Measurements from ENCODE around the gene ROR2. TPM values are rescaled to one million over a fixed set of nuclear protein-coding genes. Genes with fewer than 3 reads are reported as not detected.

Gene ROR2
- total RNA-seq, 1 experiment from 2014 or later, result not detected

DNA sequence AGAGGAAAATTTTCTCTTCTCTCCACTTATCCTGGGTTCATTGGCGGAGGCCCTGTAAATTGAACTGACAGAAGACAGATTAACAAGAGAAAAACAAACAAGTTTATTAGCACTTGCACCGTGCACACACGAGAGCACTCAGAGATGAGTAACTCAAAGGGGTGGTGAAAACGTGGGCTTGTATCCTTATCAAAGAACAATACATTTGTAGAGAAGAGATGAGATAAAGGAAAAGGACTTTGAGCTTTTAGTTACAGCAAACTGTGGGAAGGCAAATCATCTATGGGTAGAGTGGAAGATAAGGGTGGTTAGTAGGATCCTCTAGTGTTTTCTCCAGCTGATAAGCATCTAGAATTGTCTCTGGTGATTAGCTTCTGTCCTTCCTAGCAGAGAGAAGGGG, 44.4 kb upstream of the ROR2 start:
- no peak overlapping the region for H3K9ac ChIP-seq (ENCODE audit: low read length)
- no peak overlapping the region for H3K4me2 ChIP-seq (ENCODE audit: low read length)
- peaks cover 37% of the 10 kb centered on the region for H3K27me3 ChIP-seq (ENCODE audit: low read length)
- H4K20me1 ChIP-seq (ENCODE audit: low read length), result no peaks in the 10 kb centered on the region
- no peak overlapping the region for H3K27ac ChIP-seq (ENCODE audit: low read length)
- no peak for DNase-seq
- no peaks in the 10 kb centered on the region for H3K4me1 ChIP-seq (ENCODE audit: insufficient read depth, low read length)
- H3K36me3 ChIP-seq (ENCODE audit: low read depth, low read length), result no peaks in the 10 kb centered on the region
- ChIA-PET CTCF (no interaction called here), POLR2A (ENCODE audit: unreplicated experiment) (no interaction called here)
- no peaks in the 10 kb centered on the region for H3K9me3 ChIP-seq (ENCODE audit: low read length)
- TF ChIP-seq EZH2 (IDR thresholded peaks at IDR 0.05; ENCODE audit: low read length, unreplicated experiment) (no peak), EZH2phosphoT487 (IDR thresholded peaks at IDR 0.05; ENCODE audit: borderline replicate concordance, low read length) (no peak)
- TF ChIP-seq, protein P1, sequence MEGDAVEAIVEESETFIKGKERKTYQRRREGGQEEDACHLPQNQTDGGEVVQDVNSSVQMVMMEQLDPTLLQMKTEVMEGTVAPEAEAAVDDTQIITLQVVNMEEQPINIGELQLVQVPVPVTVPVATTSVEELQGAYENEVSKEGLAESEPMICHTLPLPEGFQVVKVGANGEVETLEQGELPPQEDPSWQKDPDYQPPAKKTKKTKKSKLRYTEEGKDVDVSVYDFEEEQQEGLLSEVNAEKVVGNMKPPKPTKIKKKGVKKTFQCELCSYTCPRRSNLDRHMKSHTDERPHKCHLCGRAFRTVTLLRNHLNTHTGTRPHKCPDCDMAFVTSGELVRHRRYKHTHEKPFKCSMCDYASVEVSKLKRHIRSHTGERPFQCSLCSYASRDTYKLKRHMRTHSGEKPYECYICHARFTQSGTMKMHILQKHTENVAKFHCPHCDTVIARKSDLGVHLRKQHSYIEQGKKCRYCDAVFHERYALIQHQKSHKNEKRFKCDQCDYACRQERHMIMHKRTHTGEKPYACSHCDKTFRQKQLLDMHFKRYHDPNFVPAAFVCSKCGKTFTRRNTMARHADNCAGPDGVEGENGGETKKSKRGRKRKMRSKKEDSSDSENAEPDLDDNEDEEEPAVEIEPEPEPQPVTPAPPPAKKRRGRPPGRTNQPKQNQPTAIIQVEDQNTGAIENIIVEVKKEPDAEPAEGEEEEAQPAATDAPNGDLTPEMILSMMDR (conservative IDR thresholded peaks at IDR 0.05; ENCODE audit: low read depth, low read length), result no peak
- H2AFZ ChIP-seq (ENCODE audit: low read length), result no peak overlapping the region
- no peak overlapping the region for H3K4me3 ChIP-seq (ENCODE audit: low read length)
- peak; percentile 29; the same call in 1 of the 2 replicates for ATAC-seq
- BruUV-seq (replicated peaks), result no TSS peak
- intact Hi-C loops (cut with micrococcal nuclease), result no loop called here
- H3K9me2 ChIP-seq (replicated peaks; ENCODE audit: low read length), result no peaks in the 10 kb centered on the region
- H3F3A ChIP-seq (ENCODE audit: low read length, unreplicated experiment), result no peaks in the 10 kb centered on the region
- no peaks in the 10 kb centered on the region for H3K79me2 ChIP-seq (ENCODE audit: low read length)

DNA sequence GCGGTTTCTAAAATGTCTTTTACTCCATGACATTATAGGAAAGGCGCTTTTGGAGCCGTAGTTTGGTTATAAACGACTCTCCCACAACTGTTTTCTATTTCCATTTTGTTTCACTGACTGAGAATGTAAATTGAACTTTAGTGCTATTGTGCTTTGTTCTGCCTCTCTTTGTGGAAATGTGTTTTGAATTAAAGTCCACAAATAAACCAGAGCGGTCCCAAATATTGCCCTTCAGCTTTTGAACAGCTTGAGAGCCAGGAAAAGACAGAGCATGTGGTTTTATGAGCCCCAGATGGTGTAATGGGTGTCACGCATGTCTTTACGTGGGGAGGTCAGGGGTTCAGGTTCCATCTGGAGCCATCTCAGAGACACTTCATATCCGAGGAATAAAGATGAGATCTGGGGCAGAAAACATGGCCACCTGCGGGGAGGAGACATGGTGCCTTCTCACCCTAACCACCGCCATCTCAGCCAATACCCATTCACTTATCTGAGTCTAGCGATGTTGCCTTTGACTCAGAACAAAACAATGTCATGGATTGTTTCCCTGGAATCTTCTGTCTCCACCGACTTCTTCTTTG, 42.5 kb upstream of the ROR2 start:
- TF ChIP-seq EZH2 (IDR thresholded peaks at IDR 0.05; ENCODE audit: low read length, unreplicated experiment) (no peak), EZH2phosphoT487 (IDR thresholded peaks at IDR 0.05; ENCODE audit: borderline replicate concordance, low read length) (no peak)
- TF ChIP-seq, protein P1 (conservative IDR thresholded peaks at IDR 0.05; ENCODE audit: low read depth, low read length), result no peak
- no peaks in the 10 kb centered on the region for H3K79me2 ChIP-seq (ENCODE audit: low read length)
- peaks cover 27% of the 10 kb centered on the region; the same call in 1 of the 2 replicates for H3K27me3 ChIP-seq (ENCODE audit: low read length)
- ATAC-seq (no peak), DNase-seq (no peak)
- no peak overlapping the region for H3K4me2 ChIP-seq (ENCODE audit: low read length)
- ChIA-PET POLR2A (ENCODE audit: unreplicated experiment) (interaction anchor here (0.7 kb wide), 1 partner anchor 11 kb away, joined by 20 read pairs; no protein-coding TSS in a partner anchor), CTCF (no interaction called here)
- BruUV-seq (replicated peaks), result no TSS peak
- no peaks in the 10 kb centered on the region for H3K4me1 ChIP-seq (ENCODE audit: insufficient read depth, low read length)
- H3K4me3 ChIP-seq (ENCODE audit: low read length), result no peak overlapping the region
- H3K9me3 ChIP-seq (ENCODE audit: low read length), result no peaks in the 10 kb centered on the region
- H4K20me1 ChIP-seq (ENCODE audit: low read length), result no peaks in the 10 kb centered on the region
- H3K36me3 ChIP-seq (ENCODE audit: low read depth, low read length), result no peaks in the 10 kb centered on the region
- intact Hi-C loops (cut with micrococcal nuclease), result no loop called here
- H3K27ac ChIP-seq (ENCODE audit: low read length), result no peak overlapping the region
- H3K9me2 ChIP-seq (replicated peaks; ENCODE audit: low read length), result no peaks in the 10 kb centered on the region
- no peak overlapping the region for H2AFZ ChIP-seq (ENCODE audit: low read length)
- no peaks in the 10 kb centered on the region for H3F3A ChIP-seq (ENCODE audit: low read length, unreplicated experiment)
- no peak overlapping the region for H3K9ac ChIP-seq (ENCODE audit: low read length)

GRCh38 chr9:91991721-91992341, 41.8 kb upstream of the ROR2 start:
- TF ChIP-seq EZH2phosphoT487 (IDR thresholded peaks at IDR 0.05; ENCODE audit: borderline replicate concordance, low read length), result no peak
- no peak for TF ChIP-seq EZH2 (IDR thresholded peaks at IDR 0.05; ENCODE audit: low read length, unreplicated experiment)
- TF ChIP-seq, protein P1 (conservative IDR thresholded peaks at IDR 0.05; ENCODE audit: low read depth, low read length), result no peak
- BruUV-seq (replicated peaks), result no TSS peak
- Histone ChIP-seq H3K27ac (ENCODE audit: low read length) (no peak overlapping the region), H3K4me2 (ENCODE audit: low read length) (no peak overlapping the region), H3K4me3 (ENCODE audit: low read length) (no peak overlapping the region), H3K9me3 (ENCODE audit: low read length) (no peaks in the 10 kb centered on the region), H3F3A (ENCODE audit: low read length, unreplicated experiment) (no peaks in the 10 kb centered on the region), H3K79me2 (ENCODE audit: low read length) (no peaks in the 10 kb centered on the region), H3K9ac (ENCODE audit: low read length) (no peak overlapping the region), H2AFZ (ENCODE audit: low read length) (no peak overlapping the region), H3K36me3 (ENCODE audit: low read depth, low read length) (no peaks in the 10 kb centered on the region), H4K20me1 (ENCODE audit: low read length) (no peaks in the 10 kb centered on the region), H3K4me1 (ENCODE audit: insufficient read depth, low read length) (no peaks in the 10 kb centered on the region), H3K27me3 (ENCODE audit: low read length) (peaks cover 27% of the 10 kb centered on the region; the same call in 1 of the 2 replicates), H3K9me2 (replicated peaks; ENCODE audit: low read length) (no peaks in the 10 kb centered on the region)
- ChIA-PET CTCF (no interaction called here), POLR2A (ENCODE audit: unreplicated experiment) (interaction anchor here (0.7 kb wide), 1 partner anchor 11 kb away, joined by 20 read pairs; no protein-coding TSS in a partner anchor)
- no peak for DNase-seq
- intact Hi-C loops (cut with micrococcal nuclease), result no loop called here
- no peak for ATAC-seq

Measured in PC-3 (cell line).